KMS-11 (cell line): ENCODE measurements around the gene ATP4B.

Experiments used
- H2AFZ ChIP-seq: fragments of 200-600 bp; sonication (generic); 2 replicates; pipeline ENCODE4 v1.6.1; 2016; ENCODE audit warnings: antibody characterized with exemption, mixed run types, low read depth
- H3K27ac ChIP-seq: fragments of 200-600 bp; sonication (generic); 2 replicates; pipeline ENCODE4 v1.6.1; 2016; ENCODE audit warnings: mild to moderate bottlenecking, mixed run types
- H3K27me3 ChIP-seq: fragments of 200-600 bp; sonication (generic); 2 replicates; pipeline ENCODE4 v1.6.1; 2017; ENCODE audit warnings: mild to moderate bottlenecking, low read depth, mixed run types, moderate library complexity; ENCODE audit not compliant: insufficient read depth
- H3K36me3 ChIP-seq: fragments of 200-600 bp; sonication (generic); 2 replicates; pipeline ENCODE4 v1.6.1; 2017; ENCODE audit warnings: mild to moderate bottlenecking, mixed run types; ENCODE audit not compliant: insufficient read depth
- H3K4me1 ChIP-seq: fragments of 200-600 bp; sonication (generic); 2 replicates; pipeline ENCODE4 v1.6.1; 2016; ENCODE audit warnings: mild to moderate bottlenecking, low read depth, mixed run types; ENCODE audit not compliant: poor library complexity, severe bottlenecking
- H3K4me2 ChIP-seq: fragments of 200-600 bp; sonication (generic); 2 replicates; pipeline ENCODE4 v1.7.0; 2016; ENCODE audit warnings: mild to moderate bottlenecking, mixed run types
- H3K4me3 ChIP-seq: fragments of 200-600 bp; sonication (generic); IDR thresholded peaks from 2 replicates; pipeline ENCODE4 v1.6.1; 2017; ENCODE audit warnings: low read depth, low read length, mixed read lengths; ENCODE audit not compliant: insufficient read depth
- H3K79me2 ChIP-seq: fragments of 200-600 bp; sonication (generic); 2 replicates; pipeline ENCODE4 v1.6.1; 2016; ENCODE audit warnings: low read depth, mixed run types; ENCODE audit not compliant: insufficient read depth
- H3K9ac ChIP-seq: fragments of 200-600 bp; sonication (generic); 2 replicates; pipeline ENCODE4 v1.6.1; 2016; ENCODE audit warnings: mild to moderate bottlenecking, mixed run types
- H4K20me1 ChIP-seq: fragments of 200-600 bp; sonication (generic); 2 replicates; pipeline ENCODE4 v1.6.1; 2016; ENCODE audit warnings: mild to moderate bottlenecking, mixed run types; ENCODE audit not compliant: insufficient read depth
- TF ChIP-seq, protein P1 (sequence below): fragments of 200-600 bp; sonication (generic); conservative IDR thresholded peaks from 2 replicates; pipeline ENCODE4 v1.6.1; 2017; ENCODE audit warnings: low read depth, mild to moderate bottlenecking, antibody characterized with exemption, low read length, moderate library complexity, mixed read lengths

Gene ATP4B

DNA sequence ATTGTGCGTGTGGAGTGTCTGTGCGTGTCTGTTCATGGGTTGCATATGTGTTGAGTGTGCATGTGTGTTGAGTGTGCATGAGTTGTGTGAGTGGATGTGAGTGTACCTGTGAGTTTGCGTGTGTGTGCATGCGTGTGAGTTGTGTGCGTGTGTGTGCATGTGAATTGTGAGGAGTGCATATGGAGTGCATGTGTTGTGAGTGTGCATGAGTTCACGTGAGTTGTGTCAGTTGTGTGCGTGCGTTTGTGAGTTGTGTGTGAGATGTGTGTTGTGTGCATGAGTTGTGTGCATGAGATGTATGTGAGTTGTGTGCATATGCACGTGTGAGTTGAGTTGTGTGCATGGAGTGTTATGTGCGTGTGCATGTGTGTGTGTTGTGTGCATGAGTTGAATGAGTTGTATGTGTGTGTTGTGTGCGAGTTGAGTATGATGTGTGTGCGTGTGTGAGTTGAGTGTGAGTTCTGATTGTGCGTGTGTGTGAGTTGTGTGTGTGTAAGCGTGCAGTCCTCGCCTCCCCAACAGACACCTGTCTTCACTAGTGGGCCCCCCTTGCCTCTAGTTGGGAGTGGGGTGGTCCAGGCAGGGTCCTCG lies 44.1 kb downstream of the ATP4B start:
- TF ChIP-seq, protein P1, sequence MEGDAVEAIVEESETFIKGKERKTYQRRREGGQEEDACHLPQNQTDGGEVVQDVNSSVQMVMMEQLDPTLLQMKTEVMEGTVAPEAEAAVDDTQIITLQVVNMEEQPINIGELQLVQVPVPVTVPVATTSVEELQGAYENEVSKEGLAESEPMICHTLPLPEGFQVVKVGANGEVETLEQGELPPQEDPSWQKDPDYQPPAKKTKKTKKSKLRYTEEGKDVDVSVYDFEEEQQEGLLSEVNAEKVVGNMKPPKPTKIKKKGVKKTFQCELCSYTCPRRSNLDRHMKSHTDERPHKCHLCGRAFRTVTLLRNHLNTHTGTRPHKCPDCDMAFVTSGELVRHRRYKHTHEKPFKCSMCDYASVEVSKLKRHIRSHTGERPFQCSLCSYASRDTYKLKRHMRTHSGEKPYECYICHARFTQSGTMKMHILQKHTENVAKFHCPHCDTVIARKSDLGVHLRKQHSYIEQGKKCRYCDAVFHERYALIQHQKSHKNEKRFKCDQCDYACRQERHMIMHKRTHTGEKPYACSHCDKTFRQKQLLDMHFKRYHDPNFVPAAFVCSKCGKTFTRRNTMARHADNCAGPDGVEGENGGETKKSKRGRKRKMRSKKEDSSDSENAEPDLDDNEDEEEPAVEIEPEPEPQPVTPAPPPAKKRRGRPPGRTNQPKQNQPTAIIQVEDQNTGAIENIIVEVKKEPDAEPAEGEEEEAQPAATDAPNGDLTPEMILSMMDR = no peak
- Histone ChIP-seq H3K4me2 (no peak overlapping the region), H3K79me2 (peaks cover 26% of the 10 kb centered on the region; the same call in 1 of the 2 replicates), H4K20me1 (no peaks in the 10 kb centered on the region), H3K9ac (no peak overlapping the region), H3K27ac (no peak overlapping the region), H2AFZ (no peak overlapping the region), H3K4me3 (no peak overlapping the region), H3K4me1 (no peaks in the 10 kb centered on the region), H3K27me3 (no peaks in the 10 kb centered on the region), H3K36me3 (no peaks in the 10 kb centered on the region)

DNA sequence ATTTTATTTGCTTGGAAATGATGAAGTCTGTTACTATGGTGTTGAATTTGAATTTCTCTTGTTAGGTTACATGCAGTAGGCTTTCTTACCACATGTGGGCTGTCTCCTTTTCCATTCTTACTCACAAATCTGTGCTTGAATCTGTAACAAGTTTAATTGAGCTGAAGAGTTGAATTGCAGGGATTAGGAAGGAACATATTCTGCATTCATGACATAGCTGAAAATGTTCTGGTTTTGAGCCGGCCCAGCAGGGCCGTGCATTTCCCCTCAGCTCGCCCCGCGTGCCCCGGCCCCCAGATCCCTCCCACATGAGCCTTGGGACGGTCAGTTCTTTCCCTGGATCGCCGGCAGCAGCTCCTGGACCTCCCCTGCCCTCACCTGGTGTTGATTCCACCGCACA lies 45.4 kb downstream of the ATP4B start:
- H3K36me3 ChIP-seq = no peaks in the 10 kb centered on the region
- no peaks in the 10 kb centered on the region for H3K4me1 ChIP-seq
- no peak overlapping the region for H3K4me2 ChIP-seq
- no peak overlapping the region for H2AFZ ChIP-seq
- H3K79me2 ChIP-seq = peaks cover 19% of the 10 kb centered on the region; the same call in 1 of the 2 replicates
- no peak overlapping the region for H3K4me3 ChIP-seq
- H3K27me3 ChIP-seq = no peaks in the 10 kb centered on the region
- no peak overlapping the region for H3K9ac ChIP-seq
- no peak overlapping the region for H3K27ac ChIP-seq
- no peaks in the 10 kb centered on the region for H4K20me1 ChIP-seq
- TF ChIP-seq, protein P1 = no peak

DNA sequence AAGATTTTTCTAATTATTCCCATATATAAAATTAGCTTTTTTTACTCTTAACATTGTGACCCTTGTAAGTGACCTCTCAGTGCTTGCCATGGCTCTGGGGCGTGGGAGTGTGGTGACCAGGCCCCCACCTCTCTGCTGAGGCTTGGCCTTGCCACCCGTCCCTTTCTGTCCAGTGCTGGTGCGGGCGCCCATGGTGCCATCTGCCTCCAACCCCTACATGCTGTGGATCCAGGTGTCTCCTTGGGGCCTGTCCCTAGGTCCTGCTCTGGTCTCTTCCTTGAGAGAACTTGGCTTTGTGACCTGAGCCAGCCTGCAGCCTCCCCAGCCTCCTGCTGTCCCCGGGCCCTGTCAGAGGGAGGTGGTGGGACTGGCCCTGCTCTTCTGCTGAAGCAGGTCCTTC lies 46.0 kb downstream of the ATP4B start:
- Histone ChIP-seq H3K27ac (no peak overlapping the region), H3K27me3 (no peaks in the 10 kb centered on the region), H3K4me2 (no peak overlapping the region), H3K4me3 (no peak overlapping the region), H3K4me1 (no peaks in the 10 kb centered on the region), H2AFZ (no peak overlapping the region), H3K79me2 (peaks cover 19% of the 10 kb centered on the region; the same call in 1 of the 2 replicates), H3K9ac (no peak overlapping the region), H4K20me1 (no peaks in the 10 kb centered on the region), H3K36me3 (no peaks in the 10 kb centered on the region)
- TF ChIP-seq, protein P1 = no peak

DNA sequence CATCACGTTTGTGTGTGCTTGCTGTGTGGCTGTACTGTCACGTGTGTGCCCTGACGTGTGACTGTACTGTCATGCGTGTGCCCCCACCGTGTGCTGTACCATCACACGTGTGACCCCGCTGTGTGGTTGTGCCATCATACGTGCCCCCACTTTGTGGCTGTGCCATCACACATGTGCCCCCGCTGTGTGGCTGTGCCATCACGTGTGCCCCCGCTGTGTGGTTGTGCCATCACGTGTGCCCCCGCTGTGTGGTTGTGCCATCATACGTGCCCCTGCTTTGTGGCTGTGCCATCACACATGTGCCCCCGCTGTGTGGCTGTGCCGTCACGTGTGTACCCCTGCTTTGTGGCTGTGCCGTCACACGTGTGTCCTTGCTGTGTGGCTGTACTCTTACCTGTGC lies 47.7 kb downstream of the ATP4B start:
- no peak overlapping the region for H3K4me3 ChIP-seq
- H3K79me2 ChIP-seq = peaks cover 27% of the 10 kb centered on the region; the same call in 1 of the 2 replicates
- H3K27ac ChIP-seq = no peak overlapping the region
- H3K27me3 ChIP-seq = no peaks in the 10 kb centered on the region
- H3K4me1 ChIP-seq = no peaks in the 10 kb centered on the region
- TF ChIP-seq, protein P1 = no peak
- H3K4me2 ChIP-seq = no peak overlapping the region
- no peak overlapping the region for H3K9ac ChIP-seq
- H4K20me1 ChIP-seq = no peaks in the 10 kb centered on the region
- no peaks in the 10 kb centered on the region for H3K36me3 ChIP-seq
- no peak overlapping the region for H2AFZ ChIP-seq
